HG02970 (cell line): ENCODE results near the gene ZNF773.

Source experiments
- ATAC-seq: cut with Tn5 transposase; IDR thresholded peaks from one replicate; pipeline ENCODE4 v1.9.1; 2021; ENCODE audit warnings: mild to moderate bottlenecking, moderate library complexity, moderate number of reproducible peaks; ENCODE audit not compliant: unreplicated experiment, low FRiP score

Gene ZNF773

GRCh38 chr19:57557659-57558058 is 57.9 kb downstream of the ZNF773 start:
- no peak for ATAC-seq
